GM19043 (cell line): ENCODE data around the gene TWIST2.

Source experiments
- ATAC-seq: cut with Tn5 transposase; IDR thresholded peaks from one replicate; pipeline ENCODE4 v1.9.1; 2021; ENCODE audit warnings: low read depth; ENCODE audit not compliant: unreplicated experiment

Gene TWIST2

GRCh38 chr2:238855891-238856580 lies 8.2 kb downstream of the TWIST2 start:
- no peak for ATAC-seq

- no peak for ATAC-seq
These were observed 9.1 kb downstream of the TWIST2 start for GRCh38 chr2:238856713-238857567.

- ATAC-seq = no peak
These were observed 10.1 kb downstream of the TWIST2 start for GRCh38 chr2:238857959-238858358.

- no peak for ATAC-seq
These were observed 11.9 kb downstream of the TWIST2 start for GRCh38 chr2:238859636-238860347.

GRCh38 chr2:238861013-238861730 lies 13.3 kb downstream of the TWIST2 start:
- ATAC-seq = no peak

GRCh38 chr2:238861766-238862315 lies 14.0 kb downstream of the TWIST2 start:
- ATAC-seq = no peak

GRCh38 chr2:238862701-238863100 lies 14.8 kb downstream of the TWIST2 start:
- ATAC-seq = no peak

GRCh38 chr2:238863231-238863630 lies 15.3 kb downstream of the TWIST2 start:
- ATAC-seq = no peak

- no peak for ATAC-seq
These were observed 15.9 kb downstream of the TWIST2 start for GRCh38 chr2:238863749-238864206.

- ATAC-seq = no peak
These were observed 16.5 kb downstream of the TWIST2 start for GRCh38 chr2:238864207-238865014.

GRCh38 chr2:238865015-238865719 lies 17.3 kb downstream of the TWIST2 start:
- ATAC-seq = no peak

GRCh38 chr2:238865744-238866355 lies 18.0 kb downstream of the TWIST2 start:
- no peak for ATAC-seq

- no peak for ATAC-seq
These were observed 18.9 kb downstream of the TWIST2 start for GRCh38 chr2:238866656-238867277.

- ATAC-seq = no peak
These were observed 20.2 kb downstream of the TWIST2 start for GRCh38 chr2:238868067-238868524.

GRCh38 chr2:238868616-238869292 lies 20.9 kb downstream of the TWIST2 start:
- ATAC-seq = no peak

GRCh38 chr2:238869293-238870124 lies 21.6 kb downstream of the TWIST2 start:
- ATAC-seq = no peak
